Gastroesophageal sphincter (tissue), 3 donors: ENCODE results near the gene UBE2R2.

Experiments
- CTCF ChIP-seq, 4 experiments: fragments of 200-600 bp in 2 of 4; fragments of 450-650 bp in 2 of 4; sonication (generic) in 1 of 4; IDR thresholded peaks; one replicate each; pipeline ENCODE4 v1.5.1; 2017 to 2019; ENCODE audit warnings: antibody characterized with exemption in 4 of 4, mild to moderate bottlenecking in 2 of 4, moderate library complexity in 2 of 4
- EP300 ChIP-seq: sonication (generic); formaldehyde crosslinking; IDR thresholded peaks from one replicate; pipeline ENCODE4 v1.6.1; 2017; ENCODE audit warnings: antibody characterized with exemption, mild to moderate bottlenecking
- POLR2A ChIP-seq, 2 donors: fragments of 450-650 bp; IDR thresholded peaks; one replicate each; pipeline ENCODE4 v1.6.1; 2017; ENCODE audit warnings: antibody characterized with exemption in 2 of 2, mild to moderate bottlenecking in 2 of 2, moderate library complexity in 1 of 2
- POLR2AphosphoS5 ChIP-seq: sonication (generic); formaldehyde crosslinking; IDR thresholded peaks from one replicate; pipeline ENCODE4 v1.6.1; 2017; ENCODE audit warnings: antibody characterized with exemption

- TF ChIP-seq POLR2AphosphoS5: no peak
- TF ChIP-seq CTCF (IDR thresholded peaks at IDR 0.05): no peak
- TF ChIP-seq EP300: no peak
- no peak for TF ChIP-seq POLR2A (IDR thresholded peaks at IDR 0.05)
Observed at GRCh38 chr9:33964086-33964768, 147.3 kb downstream of the UBE2R2 start.
